ENCODE measurements around the gene TBX4.
"Not testable (repeated sequence)": the region's sequence is repeated elsewhere in the genome, so short reads cannot be mapped to it uniquely, and the experiment has no call there.

Gene TBX4

GRCh38 chr17:61426482-61427304 is 25.5 kb upstream of the TBX4 start:
- no peak overlapping the region for H3K27ac ChIP-seq
- TF ChIP-seq CTCF (IDR thresholded peaks at IDR 0.05) = no peak
- TF ChIP-seq ZFX (IDR thresholded peaks at IDR 0.05; ENCODE audit: borderline replicate concordance) = no peak

- no peak for TF ChIP-seq ZFX (IDR thresholded peaks at IDR 0.05; ENCODE audit: borderline replicate concordance)
- no peak for TF ChIP-seq CTCF (IDR thresholded peaks at IDR 0.05)
- H3K27ac ChIP-seq = no peak overlapping the region
Measured at GRCh38 chr17:61427567-61427966, 24.7 kb upstream of the TBX4 start.

GRCh38 chr17:61429274-61429673 is 22.9 kb upstream of the TBX4 start:
- TF ChIP-seq ZFX (IDR thresholded peaks at IDR 0.05; ENCODE audit: borderline replicate concordance) (no peak), CTCF (IDR thresholded peaks at IDR 0.05) (no peak)
- no peak overlapping the region for H3K27ac ChIP-seq

- H3K27ac ChIP-seq = not testable (repeated sequence)
Measured at GRCh38 chr17:61429831-61430230, 22.4 kb upstream of the TBX4 start.

- H3K27ac ChIP-seq = no peak overlapping the region
- TF ChIP-seq ZFX (IDR thresholded peaks at IDR 0.05; ENCODE audit: borderline replicate concordance) (no peak), CTCF (IDR thresholded peaks at IDR 0.05) (no peak)
Measured at GRCh38 chr17:61431594-61432311, 20.5 kb upstream of the TBX4 start.

- H3K27ac ChIP-seq = no peak overlapping the region
Measured at GRCh38 chr17:61436273-61436672, 15.9 kb upstream of the TBX4 start.

More at GRCh38 chr17:61436273-61436672, 15.9 kb upstream of the TBX4 start:
- TF ChIP-seq ZFX (IDR thresholded peaks at IDR 0.05; ENCODE audit: borderline replicate concordance) = no peak
- TF ChIP-seq CTCF (IDR thresholded peaks at IDR 0.05) = no peak

Measured in 22Rv1 (cell line).